ENCODE data around the gene PHLPP1.

PHLPP1 gene

GRCh38 chr18:62781262-62781661, 65.9 kb downstream of the PHLPP1 start:
- H4K20me1 ChIP-seq (ENCODE audit: insufficient read depth, low read length): peaks cover 34% of the 10 kb centered on the region

GRCh38 chr18:62781893-62782292, 66.6 kb downstream of the PHLPP1 start:
- Histone ChIP-seq H4K20me1 (ENCODE audit: insufficient read depth, low read length) (peaks cover 40% of the 10 kb centered on the region), H3K9me3 (ENCODE audit: insufficient read depth, low read length) (no peaks in the 10 kb centered on the region), H3K4me1 (ENCODE audit: low read length) (peaks cover 15% of the 10 kb centered on the region), H3K9ac (ENCODE audit: low read length) (no peak overlapping the region), H3K27ac (ENCODE audit: low read length) (no peak overlapping the region), H3K4me2 (ENCODE audit: low read length) (no peak overlapping the region), H3K79me2 (ENCODE audit: low read length) (no peaks in the 10 kb centered on the region), H2AFZ (ENCODE audit: low read depth, low read length) (no peak overlapping the region), H3K36me3 (replicated peaks; ENCODE audit: low read depth, low read length) (no peaks in the 10 kb centered on the region), H3K4me3 (ENCODE audit: low read length) (no peak overlapping the region), H3K27me3 (ENCODE audit: low read depth, low read length) (peaks cover 28% of the 10 kb centered on the region)
- TF ChIP-seq CTCF (IDR thresholded peaks at IDR 0.05; ENCODE audit: low read depth, low read length): no peak
- no peak for TF ChIP-seq EZH2phosphoT487 (IDR thresholded peaks at IDR 0.05; ENCODE audit: low read depth)

More at GRCh38 chr18:62781262-62781661, 65.9 kb downstream of the PHLPP1 start:
- Histone ChIP-seq H3K9ac (ENCODE audit: low read length) (no peak overlapping the region), H3K36me3 (replicated peaks; ENCODE audit: low read depth, low read length) (no peaks in the 10 kb centered on the region), H3K27me3 (ENCODE audit: low read depth, low read length) (peaks cover 22% of the 10 kb centered on the region), H3K27ac (ENCODE audit: low read length) (no peak overlapping the region), H3K79me2 (ENCODE audit: low read length) (no peaks in the 10 kb centered on the region), H3K4me2 (ENCODE audit: low read length) (no peak overlapping the region), H3K4me1 (ENCODE audit: low read length) (peaks cover 15% of the 10 kb centered on the region), H3K9me3 (ENCODE audit: insufficient read depth, low read length) (no peaks in the 10 kb centered on the region), H3K4me3 (ENCODE audit: low read length) (no peak overlapping the region), H2AFZ (ENCODE audit: low read depth, low read length) (no peak overlapping the region)
- TF ChIP-seq EZH2phosphoT487 (IDR thresholded peaks at IDR 0.05; ENCODE audit: low read depth) (no peak), CTCF (IDR thresholded peaks at IDR 0.05; ENCODE audit: low read depth, low read length) (no peak)

GRCh38 chr18:62784338-62784965, 69.1 kb downstream of the PHLPP1 start:
- no peak overlapping the region for H3K9ac ChIP-seq (ENCODE audit: low read length)
- peaks cover 38% of the 10 kb centered on the region for H3K27me3 ChIP-seq (ENCODE audit: low read depth, low read length)
- no peak for TF ChIP-seq EZH2phosphoT487 (IDR thresholded peaks at IDR 0.05; ENCODE audit: low read depth)
- no peak for TF ChIP-seq CTCF (IDR thresholded peaks at IDR 0.05; ENCODE audit: low read depth, low read length)
- H3K4me2 ChIP-seq (ENCODE audit: low read length): peak overlapping the region; percentile 58
- peaks cover 15% of the 10 kb centered on the region for H3K4me1 ChIP-seq (ENCODE audit: low read length)
- H3K79me2 ChIP-seq (ENCODE audit: low read length): no peaks in the 10 kb centered on the region
- no peaks in the 10 kb centered on the region for H3K9me3 ChIP-seq (ENCODE audit: insufficient read depth, low read length)
- H2AFZ ChIP-seq (ENCODE audit: low read depth, low read length): no peak overlapping the region
- H3K27ac ChIP-seq (ENCODE audit: low read length): no peak overlapping the region
- H3K36me3 ChIP-seq (replicated peaks; ENCODE audit: low read depth, low read length): no peaks in the 10 kb centered on the region
- peak overlapping the region; percentile 23 for H3K4me3 ChIP-seq (ENCODE audit: low read length)
- H4K20me1 ChIP-seq (ENCODE audit: insufficient read depth, low read length): peaks cover 35% of the 10 kb centered on the region

GRCh38 chr18:62784966-62785413, 69.6 kb downstream of the PHLPP1 start:
- no peak overlapping the region for H3K9ac ChIP-seq (ENCODE audit: low read length)
- H3K27me3 ChIP-seq (ENCODE audit: low read depth, low read length): peaks cover 38% of the 10 kb centered on the region
- no peak overlapping the region for H3K27ac ChIP-seq (ENCODE audit: low read length)
- no peaks in the 10 kb centered on the region for H3K36me3 ChIP-seq (replicated peaks; ENCODE audit: low read depth, low read length)
- H2AFZ ChIP-seq (ENCODE audit: low read depth, low read length): no peak overlapping the region
- H3K79me2 ChIP-seq (ENCODE audit: low read length): no peaks in the 10 kb centered on the region
- H3K9me3 ChIP-seq (ENCODE audit: insufficient read depth, low read length): no peaks in the 10 kb centered on the region
- TF ChIP-seq EZH2phosphoT487 (IDR thresholded peaks at IDR 0.05; ENCODE audit: low read depth) (no peak), CTCF (IDR thresholded peaks at IDR 0.05; ENCODE audit: low read depth, low read length) (no peak)
- peak overlapping the region; percentile 23 for H3K4me3 ChIP-seq (ENCODE audit: low read length)
- H3K4me1 ChIP-seq (ENCODE audit: low read length): peaks cover 15% of the 10 kb centered on the region
- H4K20me1 ChIP-seq (ENCODE audit: insufficient read depth, low read length): peaks cover 36% of the 10 kb centered on the region
- peak overlapping the region; percentile 58 for H3K4me2 ChIP-seq (ENCODE audit: low read length)
